Stimulated activated CD8-positive, alpha-beta memory T cell treated with anti-CD3 and anti-CD28 coated beads, Interleukin-7, amount 100 ng/mL, for 4 hours (primary cell): ENCODE measurements around the gene FGFR3.

Experiments
- DNase-seq, 2 donors: peaks; one replicate each; pipeline ENCODE4 v3.0.0-alpha.2; 2020; ENCODE audit warnings: low read depth in 2 of 2

The FGFR3 gene

GRCh38 chr4:1802151-1802715 is 9.1 kb downstream of the FGFR3 start:
- DNase-seq = no peak

- DNase-seq = no peak
These were observed 9.8 kb downstream of the FGFR3 start for GRCh38 chr4:1802720-1803522.

- DNase-seq = no peak
These were observed 10.7 kb downstream of the FGFR3 start for GRCh38 chr4:1803523-1804423.

GRCh38 chr4:1804638-1805492 is 11.8 kb downstream of the FGFR3 start:
- DNase-seq = no peak

- no peak for DNase-seq
These were observed 12.6 kb downstream of the FGFR3 start for GRCh38 chr4:1805493-1806222.

- no peak for DNase-seq
These were observed 13.1 kb downstream of the FGFR3 start for GRCh38 chr4:1806223-1806564.

GRCh38 chr4:1806596-1807331 is 13.7 kb downstream of the FGFR3 start:
- DNase-seq = no peak

- no peak for DNase-seq
These were observed 14.3 kb downstream of the FGFR3 start for GRCh38 chr4:1807332-1807777.

GRCh38 chr4:1808396-1808795 is 15.3 kb downstream of the FGFR3 start:
- no peak for DNase-seq

GRCh38 chr4:1808851-1809753 is 16.0 kb downstream of the FGFR3 start:
- no peak for DNase-seq

- DNase-seq = peak; percentile 24 to 49
These were observed 16.8 kb downstream of the FGFR3 start for GRCh38 chr4:1809754-1810502.

GRCh38 chr4:1810765-1811164 is 17.7 kb downstream of the FGFR3 start:
- DNase-seq = no peak

- no peak for DNase-seq
These were observed 19.6 kb downstream of the FGFR3 start for GRCh38 chr4:1812720-1813119.

- DNase-seq = no peak
These were observed 20.1 kb downstream of the FGFR3 start for GRCh38 chr4:1813231-1813630.

- DNase-seq = no peak
These were observed 20.8 kb downstream of the FGFR3 start for GRCh38 chr4:1813915-1814314.

GRCh38 chr4:1814453-1814852 is 21.4 kb downstream of the FGFR3 start:
- no peak for DNase-seq

- DNase-seq = no peak
These were observed 22.3 kb downstream of the FGFR3 start for GRCh38 chr4:1815096-1815996.
